ENCODE data around the gene LOC128125822. TPM values are rescaled to one million over a fixed set of nuclear protein-coding genes. Genes with fewer than 3 reads are reported as not detected.

Gene LOC128125822

GRCh38 chr6:63611560-63611959, 39.3 kb downstream of the LOC128125822 start:
- DNase-seq (ENCODE audit: low spot score): no peak
- no peak for TF ChIP-seq CTCF (IDR thresholded peaks at IDR 0.05)
- ATAC-seq (ENCODE audit: low FRiP score): no peak

- ATAC-seq (ENCODE audit: low FRiP score): no peak
- no peak for TF ChIP-seq CTCF (IDR thresholded peaks at IDR 0.05)
- DNase-seq (ENCODE audit: low spot score): no peak
Measured at GRCh38 chr6:63615590-63615989, 43.3 kb downstream of the LOC128125822 start.

Small RNA genes lying within 50 kb of the gene (small RNA-seq; reads per million reads assigned to genes)
- gene AL513043.1: not detected

Other genes starting within 250 kb of the LOC128125822 start
- gene PTP4A1, start within 50 bp of the LOC128125822 start, total RNA-seq: 10 to 100 TPM; 24.7 to 43.6 (median 33.8) TPM
- 10 to 100 TPM; 37.7 to 68.9 (median 58.4) TPM for gene PHF3, start 63.3 kb downstream of the LOC128125822 start, total RNA-seq